ENCODE data around the gene UNK. TPM values are rescaled to one million over a fixed set of nuclear protein-coding genes. Genes with fewer than 3 reads are reported as not detected.

Gene UNK
- total and polyA plus RNA-seq, 2 of the 13 experiments (the other 11 are each of a cell fraction or from before 2014, with no cell fraction given): 31.6 to 33.0 TPM

DNA sequence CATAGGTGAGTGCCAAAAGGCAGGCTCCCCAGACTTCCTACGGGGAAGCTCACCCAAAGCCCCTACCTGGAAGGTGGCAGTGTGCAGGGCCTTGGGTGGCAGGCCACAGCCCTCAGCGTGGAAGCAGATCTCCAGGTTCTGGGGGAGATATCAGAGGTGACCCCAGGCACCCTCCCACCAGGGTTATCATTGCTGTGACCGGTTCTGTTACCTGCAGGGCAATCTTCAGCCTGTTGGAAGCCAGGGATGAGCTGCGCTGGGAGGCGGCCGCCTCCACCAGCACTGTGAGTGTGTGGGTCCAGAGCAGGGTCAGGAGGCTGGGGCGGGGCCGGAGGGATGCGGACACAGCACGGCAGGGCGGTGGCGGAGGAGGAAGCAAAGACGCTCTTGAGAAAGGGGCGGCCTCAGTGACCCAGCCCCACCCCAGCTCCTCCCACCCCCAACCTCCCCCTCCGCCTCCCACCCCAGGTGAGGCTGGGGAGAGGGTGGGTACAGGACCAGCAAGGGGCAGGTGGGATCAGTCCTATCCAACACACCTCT is 46.5 kb downstream of the UNK start:
- WGBS (ENCODE audit: low lambda C conversion rate): 97% methylated on average over 15 of the region's 15 CpGs
- Histone ChIP-seq H3K9me3 (ENCODE audit: low read length) (no peaks in the 10 kb centered on the region), H3K4me1 (ENCODE audit: insufficient read depth, low read length) (peaks cover 22% of the 10 kb centered on the region), H3K36me3 (replicated peaks in 1 of 2; ENCODE audit: control insufficient read depth in 1 of 2, insufficient read depth in 2 of 2, low read length in 2 of 2) (peaks cover 22 to 44% of the 10 kb centered on the region in 2 experiments; a peak in 4 of 5 replicates), H3K9ac (ENCODE audit: insufficient read depth, low read depth, low read length) (no peak overlapping the region), H3K27me3 (ENCODE audit: control insufficient read depth in 1 of 2, insufficient read depth in 2 of 2, low read length in 2 of 2) (no peaks in the 10 kb centered on the region), H4K20me1 (ENCODE audit: insufficient read depth, low read length) (no peaks in the 10 kb centered on the region), H3K4me2 (ENCODE audit: low read depth, low read length) (no peak overlapping the region), H2AFZ (ENCODE audit: low read length) (no peak overlapping the region), H3K4me3 (replicated peaks in 1 of 3; ENCODE audit: insufficient read depth in 1 of 3, low read depth in 2 of 3, low read length in 3 of 3) (no peak overlapping the region), H3K79me2 (ENCODE audit: insufficient read depth, low read length) (no peaks in the 10 kb centered on the region), H3K27ac (ENCODE audit: extremely low read length, insufficient read depth, low read length) (no peak overlapping the region)
- TF ChIP-seq ZIK1 (CRISPR knock-in tag; IDR thresholded peaks at IDR 0.05; ENCODE audit: borderline replicate concordance, low read depth) (no peak), AGO2 (optimal IDR thresholded peaks at IDR 0.05; ENCODE audit: low read depth, low read length) (peak; percentile 8), SIX1 (CRISPR knock-in tag; IDR thresholded peaks at IDR 0.05; ENCODE audit: borderline replicate concordance) (no peak)
- TF ChIP-seq, protein P1, sequence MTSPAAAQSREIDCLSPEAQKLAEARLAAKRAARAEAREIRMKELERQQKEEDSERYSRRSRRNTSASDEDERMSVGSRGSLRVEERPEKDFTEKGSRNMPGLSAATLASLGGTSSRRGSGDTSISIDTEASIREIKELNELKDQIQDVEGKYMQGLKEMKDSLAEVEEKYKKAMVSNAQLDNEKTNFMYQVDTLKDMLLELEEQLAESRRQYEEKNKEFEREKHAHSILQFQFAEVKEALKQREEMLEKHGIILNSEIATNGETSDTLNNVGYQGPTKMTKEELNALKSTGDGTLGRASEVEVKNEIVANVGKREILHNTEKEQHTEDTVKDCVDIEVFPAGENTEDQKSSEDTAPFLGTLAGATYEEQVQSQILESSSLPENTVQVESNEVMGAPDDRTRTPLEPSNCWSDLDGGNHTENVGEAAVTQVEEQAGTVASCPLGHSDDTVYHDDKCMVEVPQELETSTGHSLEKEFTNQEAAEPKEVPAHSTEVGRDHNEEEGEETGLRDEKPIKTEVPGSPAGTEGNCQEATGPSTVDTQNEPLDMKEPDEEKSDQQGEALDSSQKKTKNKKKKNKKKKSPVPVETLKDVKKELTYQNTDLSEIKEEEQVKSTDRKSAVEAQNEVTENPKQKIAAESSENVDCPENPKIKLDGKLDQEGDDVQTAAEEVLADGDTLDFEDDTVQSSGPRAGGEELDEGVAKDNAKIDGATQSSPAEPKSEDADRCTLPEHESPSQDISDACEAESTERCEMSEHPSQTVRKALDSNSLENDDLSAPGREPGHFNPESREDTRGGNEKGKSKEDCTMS (CRISPR knock-in tag; conservative IDR thresholded peaks at IDR 0.05): no peak
- in situ Hi-C loops (cut with HindIII; ENCODE audit: extremely low pct_ligation_motif_present, low pct_unique_long_range_greater_than_20kb) (no loop called here), intact Hi-C loops (cut with micrococcal nuclease; ENCODE audit: unreplicated experiment) (no loop called here)
- no peak for ATAC-seq
- ChIA-PET POLR2A (interaction anchor here (1.4 to 8.0 kb wide), 3 partner anchors 15 to 51 kb away, joined by 6 to 88 read pairs (median 13); partner anchors contain the start of genes UNC13D and WBP2), CTCF (ENCODE audit: low intra/inter-chr PET ratio, low total read pairs) (no interaction called here)
- no TSS peak for BruUV-seq (replicated peaks)
- no peak for DNase-seq (ENCODE audit: low spot score)
- FAIRE-seq: no peak

DNA sequence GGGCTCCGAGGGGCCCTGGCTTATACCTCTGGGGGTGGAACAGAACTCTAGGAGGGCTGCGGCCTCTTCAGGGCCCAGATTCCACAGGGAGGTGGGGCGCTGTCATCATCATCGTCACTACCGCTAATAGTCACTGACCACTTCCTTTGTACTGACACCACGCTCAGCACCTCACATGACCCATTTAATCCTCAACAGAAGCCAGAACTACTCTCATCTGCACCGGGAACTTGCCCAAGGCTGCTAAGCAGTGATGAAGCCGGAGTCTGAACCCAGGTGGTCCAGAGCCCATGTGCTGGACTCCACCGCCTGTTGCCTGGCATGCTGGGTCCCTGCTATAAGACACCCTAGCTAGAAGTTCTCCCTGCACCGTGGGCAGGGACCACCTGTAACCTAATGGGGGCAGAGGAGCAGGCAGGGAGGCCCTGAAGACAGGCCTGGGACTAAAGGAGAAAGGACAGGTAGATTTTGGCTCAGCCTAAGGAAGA is 47.6 kb downstream of the UNK start:
- CTCF ChIA-PET (ENCODE audit: low intra/inter-chr PET ratio, low total read pairs): no interaction called here
- Histone ChIP-seq H3K36me3 (replicated peaks in 1 of 2; ENCODE audit: control insufficient read depth in 1 of 2, insufficient read depth in 2 of 2, low read length in 2 of 2) (peaks cover 24 to 49% of the 10 kb centered on the region in 2 experiments; a peak in 4 of 5 replicates), H3K27me3 (ENCODE audit: control insufficient read depth in 1 of 2, insufficient read depth in 2 of 2, low read length in 2 of 2) (no peaks in the 10 kb centered on the region), H3K27ac (ENCODE audit: extremely low read length, insufficient read depth, low read length) (no peak overlapping the region), H3K9me3 (ENCODE audit: low read length) (no peaks in the 10 kb centered on the region), H4K20me1 (ENCODE audit: insufficient read depth, low read length) (no peaks in the 10 kb centered on the region), H3K79me2 (ENCODE audit: insufficient read depth, low read length) (no peaks in the 10 kb centered on the region), H3K4me1 (ENCODE audit: insufficient read depth, low read length) (peaks cover 13% of the 10 kb centered on the region), H3K4me3 (replicated peaks in 1 of 3; ENCODE audit: insufficient read depth in 1 of 3, low read depth in 2 of 3, low read length in 3 of 3) (no peak overlapping the region), H3K4me2 (ENCODE audit: low read depth, low read length) (no peak overlapping the region), H2AFZ (ENCODE audit: low read length) (no peak overlapping the region), H3K9ac (ENCODE audit: insufficient read depth, low read depth, low read length) (no peak overlapping the region)
- WGBS (ENCODE audit: low lambda C conversion rate): 91% methylated on average over 10 of the region's 10 CpGs
- intact Hi-C loops (cut with micrococcal nuclease; ENCODE audit: unreplicated experiment): no loop called here
- POLR2A ChIA-PET: interaction anchor here (3.2 kb wide), 2 partner anchors 12 to 52 kb away, joined by 11 to 15 read pairs; partner anchors contain the start of gene UNC13D
- in situ Hi-C loops (cut with HindIII; ENCODE audit: extremely low pct_ligation_motif_present, low pct_unique_long_range_greater_than_20kb): no loop called here
- ATAC-seq (no peak), FAIRE-seq (no peak), DNase-seq (ENCODE audit: low spot score) (no peak)
- no TSS peak for BruUV-seq (replicated peaks)
- no peak for TF ChIP-seq THAP11 (CRISPR knock-in tag; IDR thresholded peaks at IDR 0.05)
- TF ChIP-seq, protein P2, sequence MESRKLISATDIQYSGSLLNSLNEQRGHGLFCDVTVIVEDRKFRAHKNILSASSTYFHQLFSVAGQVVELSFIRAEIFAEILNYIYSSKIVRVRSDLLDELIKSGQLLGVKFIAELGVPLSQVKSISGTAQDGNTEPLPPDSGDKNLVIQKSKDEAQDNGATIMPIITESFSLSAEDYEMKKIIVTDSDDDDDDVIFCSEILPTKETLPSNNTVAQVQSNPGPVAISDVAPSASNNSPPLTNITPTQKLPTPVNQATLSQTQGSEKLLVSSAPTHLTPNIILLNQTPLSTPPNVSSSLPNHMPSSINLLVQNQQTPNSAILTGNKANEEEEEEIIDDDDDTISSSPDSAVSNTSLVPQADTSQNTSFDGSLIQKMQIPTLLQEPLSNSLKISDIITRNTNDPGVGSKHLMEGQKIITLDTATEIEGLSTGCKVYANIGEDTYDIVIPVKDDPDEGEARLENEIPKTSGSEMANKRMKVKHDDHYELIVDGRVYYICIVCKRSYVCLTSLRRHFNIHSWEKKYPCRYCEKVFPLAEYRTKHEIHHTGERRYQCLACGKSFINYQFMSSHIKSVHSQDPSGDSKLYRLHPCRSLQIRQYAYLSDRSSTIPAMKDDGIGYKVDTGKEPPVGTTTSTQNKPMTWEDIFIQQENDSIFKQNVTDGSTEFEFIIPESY (CRISPR knock-in tag; IDR thresholded peaks at IDR 0.05): 0 out of 2 replicates have a peak, but pooled peaks have one; percentile 21

Measured in HepG2 (cell line).